ENCODE results near the gene MAPK8IP3. TPM values are rescaled to one million over a fixed set of nuclear protein-coding genes. Genes with fewer than 3 reads are reported as not detected.

The MAPK8IP3 gene
- polyA plus RNA-seq, 1 donor: 68.6 TPM

- DNase-seq: no peak
Observed at GRCh38 chr16:1774448-1774780, 68.4 kb downstream of the MAPK8IP3 start.

- DNase-seq: no peak
Observed at GRCh38 chr16:1775006-1775845, 69.2 kb downstream of the MAPK8IP3 start.

- no peak for DNase-seq
Observed at GRCh38 chr16:1775846-1776671, 70.1 kb downstream of the MAPK8IP3 start.

- DNase-seq: no peak
Observed at GRCh38 chr16:1776672-1776955, 70.6 kb downstream of the MAPK8IP3 start.

GRCh38 chr16:1776991-1777374 is 71.0 kb downstream of the MAPK8IP3 start:
- DNase-seq: no peak

GRCh38 chr16:1777375-1778199 is 71.6 kb downstream of the MAPK8IP3 start:
- no peak for DNase-seq

- DNase-seq: no peak
Observed at GRCh38 chr16:1778200-1779179, 72.5 kb downstream of the MAPK8IP3 start.

- no peak for DNase-seq
Observed at GRCh38 chr16:1779234-1779701, 73.3 kb downstream of the MAPK8IP3 start.

GRCh38 chr16:1779741-1780676 is 74.0 kb downstream of the MAPK8IP3 start:
- no peak for DNase-seq

- no peak for DNase-seq
Observed at GRCh38 chr16:1780677-1781072, 74.7 kb downstream of the MAPK8IP3 start.

GRCh38 chr16:1781254-1781653 is 75.3 kb downstream of the MAPK8IP3 start:
- no peak for DNase-seq

- no peak for DNase-seq
Observed at GRCh38 chr16:1781758-1782407, 75.9 kb downstream of the MAPK8IP3 start.

GRCh38 chr16:1782408-1783264 is 76.6 kb downstream of the MAPK8IP3 start, which contains the start of the genes NUBP2 and SPSB3:
Gene NUBP2, plus strand, starts transcription at chr16:1782960. Its CDS starts 61 bp downstream, at chr16:1783021.
Gene SPSB3, minus strand, starts transcription at chr16:1782571. Its CDS starts 1,088 bp downstream, at chr16:1781483.
- peak; percentile 100 for DNase-seq

- DNase-seq: no peak
Observed at GRCh38 chr16:1784977-1785845, 79.2 kb downstream of the MAPK8IP3 start.

GRCh38 chr16:1785846-1786170 is 79.8 kb downstream of the MAPK8IP3 start:
- DNase-seq: no peak

GRCh38 chr16:1786242-1787055 is 80.5 kb downstream of the MAPK8IP3 start:
- no peak for DNase-seq

- DNase-seq: no peak
Observed at GRCh38 chr16:1787056-1787321, 81.0 kb downstream of the MAPK8IP3 start.

Measured in left kidney (tissue), 2 donors.